Urinary bladder (tissue), 4 donors: Measurements from ENCODE around the gene UBE2J2. TPM values are rescaled to one million over a fixed set of nuclear protein-coding genes. Genes with fewer than 3 reads are reported as not detected.
A peak's percentile ranks its signal among the peaks of the same experiment; 100 is the strongest.
"Not testable (repeated sequence)": the region's sequence is repeated elsewhere in the genome, so short reads cannot be mapped to it uniquely, and the experiment has no call there.

Experiments used
- DNase-seq: peaks from one replicate; pipeline ENCODE4 v3.0.0-alpha.2; 2015; ENCODE audit errors: extremely low spot score
- H3K27ac ChIP-seq: one replicate; pipeline ENCODE4 v1.5.1; 2013; ENCODE audit warnings: low read depth, mild to moderate bottlenecking, moderate library complexity
- H3K36me3 ChIP-seq: one replicate; pipeline ENCODE4 v1.6.1; 2013; ENCODE audit warnings: mild to moderate bottlenecking, moderate library complexity; ENCODE audit not compliant: insufficient read depth
- H3K4me1 ChIP-seq: one replicate; pipeline ENCODE4 v1.6.1; 2013; ENCODE audit warnings: mild to moderate bottlenecking, moderate library complexity; ENCODE audit not compliant: insufficient read depth
- H3K4me3 ChIP-seq: one replicate; pipeline ENCODE4 v1.5.1; 2013; ENCODE audit warnings: low read depth, low read length
- WGBS: extraction: QIAGEN DNeasy Blood & Tissue Kit; methylation state at CpG from one replicate; pipeline ENCODE4 v1.1.7; 2013; 5-methylcytosine and 5-hydroxymethylcytosine counted together
- polyA plus RNA-seq: library from polyadenylated mRNA; stranded (reverse); fragments of 200-250 nt; gene quantifications from one replicate; pipeline ENCODE4 v1.2.3, GENCODE V29; 2013
- total RNA-seq: library from RNA; depleted of rRNA; stranded (reverse); fragments of >200 nt; gene quantifications from one replicate; pipeline ENCODE4 v1.2.3, GENCODE V29; 2014
- donor health status: healthy with polysubstance abuse.
- donor health status: healthy.

The UBE2J2 gene
- total RNA-seq (36.3 TPM), polyA plus RNA-seq (47.0 TPM)

DNA sequence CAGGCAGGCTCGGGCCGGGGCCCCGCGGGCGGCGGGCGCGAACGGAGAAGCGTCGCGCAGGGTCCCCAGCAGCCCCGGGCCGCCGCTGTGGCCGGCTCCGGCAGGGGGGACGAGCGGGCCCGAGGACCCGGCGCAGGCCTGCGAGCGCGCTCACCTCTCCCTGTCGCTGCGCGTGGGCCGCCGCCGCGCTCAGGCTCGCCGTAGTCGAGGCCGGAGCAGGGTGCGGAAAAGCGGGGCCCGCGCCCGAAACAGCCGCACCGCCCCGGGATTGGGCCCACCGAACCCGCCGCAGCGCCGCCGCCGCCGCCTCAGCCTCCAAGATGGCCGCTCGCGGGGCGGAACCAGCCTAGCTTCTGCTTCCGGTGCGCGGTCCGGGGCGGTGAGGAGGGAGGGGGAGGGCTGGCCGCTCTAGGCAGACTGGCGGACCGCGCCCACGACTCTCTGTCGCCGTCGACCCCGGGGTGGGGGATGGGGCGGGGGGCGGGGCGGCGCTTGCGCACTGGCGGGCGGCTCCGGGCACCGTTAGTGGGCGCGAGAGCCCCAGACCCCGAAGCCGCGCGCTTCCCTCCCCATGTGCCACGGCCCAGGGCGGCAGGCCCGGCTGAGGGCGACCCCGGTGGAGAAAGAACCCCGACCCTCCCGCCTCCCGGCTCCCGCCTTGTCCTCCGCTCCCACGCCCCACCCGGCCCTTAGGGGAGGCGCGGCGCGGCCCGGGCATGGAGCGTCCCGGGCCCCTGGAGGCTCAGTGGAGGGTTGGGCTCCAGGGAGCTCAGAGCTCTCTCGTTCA, at the start of gene UBE2J2:
UBE2J2 (minus strand) TSS at position 343 of the 787 bp plus-strand sequence. CDS start 5,862 bp downstream, outside the sequence.
- under 1% methylated on average over 105 of the region's 105 CpGs for WGBS
- no peaks in the 10 kb centered on the region for H3K36me3 ChIP-seq
- H3K27ac ChIP-seq, result peak within 1 kb of the TSS; percentile 57
- peak within 1 kb of the TSS; percentile 99 for H3K4me3 ChIP-seq
- H3K4me1 ChIP-seq, result peaks cover 4% of the 10 kb centered on the region
- DNase-seq, result peak; percentile 67

DNA sequence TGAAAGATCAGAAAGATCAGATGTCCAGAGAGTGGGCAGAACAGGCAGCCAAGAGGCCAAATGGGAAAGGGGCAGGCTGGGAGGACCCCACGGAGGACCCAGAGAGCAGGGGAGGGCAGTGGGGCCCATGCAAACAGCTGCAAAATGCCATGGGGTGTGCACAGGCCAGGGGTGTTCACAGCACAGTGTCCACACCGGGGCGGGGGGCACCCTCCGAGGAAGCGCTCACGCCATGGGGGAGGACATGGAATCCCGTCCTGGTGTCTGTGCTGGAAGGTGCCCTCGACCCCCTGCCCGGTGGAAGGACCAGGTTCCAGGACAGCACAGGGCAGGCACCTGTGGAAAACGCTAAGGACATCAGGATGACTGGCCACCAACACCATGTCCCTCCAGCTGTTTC, 49.3 kb upstream of the UBE2J2 start:
- no peak overlapping the region for H3K4me3 ChIP-seq
- 87% methylated on average over 10 of the region's 10 CpGs for WGBS
- DNase-seq, result no peak

DNA sequence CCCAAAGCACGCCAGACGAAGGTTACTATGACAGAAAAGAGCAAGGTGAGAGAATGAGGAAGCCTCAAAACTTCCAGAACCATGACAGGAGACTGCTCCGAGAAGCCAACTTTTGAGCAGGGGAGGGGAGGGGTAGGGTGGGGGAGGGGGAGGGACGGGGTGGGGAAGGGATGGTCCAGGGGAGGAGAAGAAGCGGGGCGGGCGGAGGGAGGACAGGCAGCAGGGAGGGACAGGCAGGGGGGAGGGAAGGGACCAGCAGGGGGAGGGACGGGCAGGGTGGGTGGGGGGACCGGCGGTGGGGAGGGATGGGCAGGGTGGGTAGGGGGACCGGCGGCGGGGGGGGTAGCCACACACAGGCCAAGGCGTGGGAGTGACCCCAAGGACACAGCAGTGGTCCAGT, 48.8 kb upstream of the UBE2J2 start:
- no peak for DNase-seq
- Histone ChIP-seq H3K27ac (no peak overlapping the region), H3K4me3 (no peak overlapping the region), H3K36me3 (no peaks in the 10 kb centered on the region), H3K4me1 (peaks cover 2% of the 10 kb centered on the region)
- WGBS, result 82% methylated on average over 14 of the region's 14 CpGs

More for the DNA sequence above, 49.3 kb upstream of the UBE2J2 start:
- Histone ChIP-seq H3K4me1 (peaks cover 2% of the 10 kb centered on the region), H3K36me3 (peaks cover 2% of the 10 kb centered on the region), H3K27ac (no peak overlapping the region)

DNA sequence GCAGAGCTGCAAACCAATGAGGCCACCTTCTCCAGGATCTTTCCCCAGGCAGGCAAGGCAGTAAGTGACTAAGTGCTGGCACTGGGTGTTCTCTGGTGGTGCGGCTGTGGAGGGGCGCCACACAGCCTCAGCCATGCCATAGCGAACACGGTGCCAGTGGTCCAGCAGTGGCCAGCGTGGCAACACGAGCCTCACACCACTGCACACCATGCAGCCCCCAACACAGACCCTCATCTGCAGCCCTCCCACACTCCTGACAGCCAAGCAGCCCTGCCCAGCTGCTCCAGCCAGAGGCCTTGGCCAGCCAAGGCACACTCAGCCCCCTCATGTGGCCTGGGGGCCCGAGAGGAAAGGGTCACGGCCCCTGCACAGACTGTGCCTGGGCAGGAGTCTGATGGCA, 47.8 kb upstream of the UBE2J2 start:
- Histone ChIP-seq H3K4me1 (peaks cover 2% of the 10 kb centered on the region), H3K27ac (no peak overlapping the region), H3K4me3 (no peak overlapping the region), H3K36me3 (no peaks in the 10 kb centered on the region)
- WGBS, result 89% methylated on average over 8 of the region's 8 CpGs
- no peak for DNase-seq

DNA sequence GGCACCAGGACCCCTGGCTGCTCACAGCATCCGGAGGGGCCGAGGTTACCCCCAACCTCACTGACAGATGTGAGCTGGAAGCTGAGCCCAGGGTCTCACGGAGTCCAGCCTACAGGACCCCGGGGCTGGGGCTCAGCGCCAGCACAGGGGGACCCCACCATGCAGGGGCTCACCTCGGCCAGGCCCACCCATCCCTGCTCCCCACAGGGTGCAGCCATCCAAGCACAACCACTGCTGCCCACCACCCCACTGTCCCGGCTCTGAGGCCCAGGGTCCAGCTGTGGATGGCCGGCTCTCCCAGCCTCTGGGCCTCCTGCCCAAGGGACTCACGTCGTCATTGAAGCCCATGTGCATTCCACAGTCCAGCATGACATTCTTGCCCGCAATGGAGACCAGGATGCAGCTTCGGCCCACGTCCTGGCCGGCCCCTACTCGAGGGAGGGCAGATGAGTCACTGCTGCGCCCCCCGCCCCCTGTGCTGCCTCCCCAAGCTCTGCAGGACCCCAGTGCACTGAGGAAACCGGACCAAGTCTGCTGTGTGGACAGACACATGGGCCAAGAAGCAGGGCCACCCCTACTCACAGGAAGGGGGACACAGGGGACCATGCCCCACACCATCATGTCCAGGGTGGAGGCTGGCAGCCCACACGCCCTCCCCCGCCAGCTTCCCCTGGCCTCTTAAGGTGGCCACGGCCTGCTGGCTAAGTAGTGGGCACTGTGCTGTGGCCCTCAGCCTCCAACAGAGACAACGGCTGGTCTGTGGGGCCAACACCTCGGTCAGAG, 47.2 kb upstream of the UBE2J2 start:
- no peak overlapping the region for H3K4me3 ChIP-seq
- peaks cover 2% of the 10 kb centered on the region for H3K4me1 ChIP-seq
- H3K36me3 ChIP-seq, result no peaks in the 10 kb centered on the region
- no peak for DNase-seq
- H3K27ac ChIP-seq, result no peak overlapping the region
- 72% methylated on average over 23 of the region's 23 CpGs for WGBS

DNA sequence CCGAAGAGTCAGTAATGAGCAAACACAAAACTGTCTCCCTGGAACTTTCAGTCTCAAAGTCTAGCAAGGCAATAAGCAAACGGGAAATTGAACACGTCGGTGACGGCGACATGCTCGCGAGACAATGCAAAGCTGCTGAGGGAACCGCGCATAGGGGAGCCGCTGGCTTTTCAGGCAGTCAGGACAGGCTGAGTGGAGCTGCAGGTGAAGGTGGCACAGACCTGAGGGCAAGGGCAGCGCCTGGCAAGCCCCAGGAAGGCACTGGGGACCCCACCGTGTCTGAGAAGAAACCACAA, 45.9 kb upstream of the UBE2J2 start:
- no peak for DNase-seq
- H3K4me1 ChIP-seq, result peaks cover 2% of the 10 kb centered on the region
- no peaks in the 10 kb centered on the region for H3K36me3 ChIP-seq
- 87% methylated on average over 13 of the region's 13 CpGs for WGBS
- no peak overlapping the region for H3K4me3 ChIP-seq
- no peak overlapping the region for H3K27ac ChIP-seq

DNA sequence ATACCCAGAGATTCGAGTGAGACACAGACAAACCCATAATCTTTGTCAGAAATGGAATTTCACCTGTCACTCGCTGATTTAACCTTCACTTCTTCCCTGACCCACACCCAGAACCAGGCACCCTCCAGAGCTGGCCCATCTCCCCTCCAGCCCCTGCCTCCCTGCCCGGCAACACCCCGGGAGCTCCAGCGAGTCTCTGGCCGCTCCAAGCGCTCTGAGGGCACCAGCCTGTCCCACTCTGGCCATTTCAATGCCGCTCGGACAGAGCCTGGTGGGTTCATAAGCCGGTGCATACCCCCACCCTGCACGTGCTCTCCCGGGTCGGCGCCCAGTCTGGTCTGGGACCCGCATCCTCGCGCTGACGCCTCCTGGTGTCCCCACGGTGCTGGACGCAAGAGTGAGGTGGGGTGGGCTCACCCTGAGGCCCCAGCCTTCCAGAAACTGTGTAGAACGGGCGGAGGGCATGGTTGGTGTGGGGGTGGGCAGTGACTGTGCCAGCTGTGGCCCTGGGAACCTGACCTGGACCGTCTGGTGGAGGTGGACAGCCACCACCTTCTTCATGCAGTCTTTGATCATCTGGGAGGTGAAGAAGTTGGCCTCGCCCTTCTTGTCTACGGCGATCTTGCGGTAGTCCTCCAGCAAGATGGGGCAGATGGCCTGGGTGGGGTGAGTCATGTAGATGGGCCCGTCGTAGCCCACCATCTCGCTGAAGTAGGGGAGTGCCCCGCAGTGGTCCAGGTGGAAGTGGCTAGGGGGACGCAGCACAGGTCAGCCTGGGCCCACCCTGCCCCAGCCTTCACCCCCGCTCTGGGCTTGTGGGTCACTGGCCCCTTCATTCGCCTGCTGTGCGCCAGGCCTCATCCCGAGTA, 45.4 kb upstream of the UBE2J2 start:
- WGBS, result 91% methylated on average over 36 of the region's 36 CpGs
- no peak for DNase-seq
- Histone ChIP-seq H3K36me3 (peaks cover 2% of the 10 kb centered on the region), H3K27ac (peak overlapping the region; percentile 67), H3K4me1 (peaks cover 2% of the 10 kb centered on the region), H3K4me3 (no peak overlapping the region)

DNA sequence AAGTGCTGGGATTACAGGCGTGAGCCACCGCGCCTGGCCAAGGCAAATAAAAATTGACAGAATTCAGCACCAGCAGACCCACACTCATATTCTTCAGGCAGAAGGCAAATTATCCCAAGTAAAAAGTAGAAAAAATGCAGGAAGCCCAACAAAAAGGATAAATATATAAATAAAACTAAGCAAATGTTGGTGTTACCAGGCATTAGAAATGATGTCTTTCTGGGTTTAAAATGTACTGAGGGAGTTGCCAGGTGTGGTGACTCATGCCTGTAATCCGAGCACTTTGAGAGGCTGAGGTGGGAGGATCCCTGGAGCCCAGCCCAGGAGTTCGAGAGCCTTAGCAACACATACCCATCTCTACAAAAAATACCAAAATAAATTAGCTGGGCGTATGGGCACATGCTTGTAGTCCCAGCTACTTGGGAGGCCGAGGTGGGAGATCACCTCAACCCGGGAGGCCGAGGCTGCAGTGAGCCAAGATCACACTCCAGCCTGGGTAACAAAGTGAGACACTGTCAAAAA, 44.5 kb upstream of the UBE2J2 start:
- H3K4me1 ChIP-seq, result peaks cover 2% of the 10 kb centered on the region
- WGBS, result 40% methylated on average over 9 of the region's 9 CpGs

DNA sequence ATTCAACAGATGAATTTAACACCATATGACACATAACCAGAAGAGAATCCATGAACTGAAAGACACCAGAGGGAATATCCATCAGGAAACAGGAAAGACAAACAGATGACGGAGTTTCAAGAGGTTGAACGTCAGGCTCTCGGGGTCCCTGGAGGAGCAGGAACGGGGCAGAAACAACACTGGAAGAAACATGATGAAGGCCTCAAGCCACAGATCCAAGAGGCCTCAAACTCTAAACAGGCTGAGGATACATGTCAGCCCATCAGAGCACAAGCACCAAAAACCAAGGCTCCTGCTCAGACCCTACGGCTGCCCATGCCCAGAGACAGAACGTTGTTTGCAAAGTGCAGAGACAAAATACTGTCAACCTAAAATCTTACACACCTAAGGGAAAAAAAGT, 43.8 kb upstream of the UBE2J2 start:
- 87% methylated on average over 6 of the region's 6 CpGs for WGBS
- H3K27ac ChIP-seq, result no peak overlapping the region
- H3K4me1 ChIP-seq, result peaks cover 2% of the 10 kb centered on the region
- DNase-seq, result no peak
- H3K4me3 ChIP-seq, result no peak overlapping the region
- H3K36me3 ChIP-seq, result peaks cover 5% of the 10 kb centered on the region

More for the DNA sequence above, 44.5 kb upstream of the UBE2J2 start:
- peaks cover 2% of the 10 kb centered on the region for H3K36me3 ChIP-seq
- DNase-seq, result peak; percentile 61
- H3K4me3 ChIP-seq, result no peak overlapping the region
- no peak overlapping the region for H3K27ac ChIP-seq

DNA sequence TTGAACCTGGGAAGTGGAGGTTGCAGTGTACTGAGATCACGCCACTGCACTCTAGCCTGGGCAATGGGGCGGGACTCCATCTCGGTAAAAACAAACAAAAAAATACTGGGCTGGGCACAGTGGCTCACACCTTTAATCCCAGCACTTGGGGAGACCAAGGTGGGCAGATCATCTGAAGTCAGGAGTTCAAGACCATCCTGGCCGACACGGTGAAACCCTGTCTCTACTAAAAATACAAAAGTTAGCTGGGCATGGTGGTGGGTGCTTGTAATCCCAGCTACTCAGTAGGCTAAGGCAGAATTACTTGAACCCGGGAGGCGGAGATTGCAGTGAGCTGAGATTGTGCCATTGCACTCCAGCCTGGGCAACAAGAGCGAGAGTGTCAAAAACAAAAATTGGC, 42.5 kb upstream of the UBE2J2 start:
- H3K4me1 ChIP-seq, H3K36me3 ChIP-seq: not testable (repeated sequence)

DNA sequence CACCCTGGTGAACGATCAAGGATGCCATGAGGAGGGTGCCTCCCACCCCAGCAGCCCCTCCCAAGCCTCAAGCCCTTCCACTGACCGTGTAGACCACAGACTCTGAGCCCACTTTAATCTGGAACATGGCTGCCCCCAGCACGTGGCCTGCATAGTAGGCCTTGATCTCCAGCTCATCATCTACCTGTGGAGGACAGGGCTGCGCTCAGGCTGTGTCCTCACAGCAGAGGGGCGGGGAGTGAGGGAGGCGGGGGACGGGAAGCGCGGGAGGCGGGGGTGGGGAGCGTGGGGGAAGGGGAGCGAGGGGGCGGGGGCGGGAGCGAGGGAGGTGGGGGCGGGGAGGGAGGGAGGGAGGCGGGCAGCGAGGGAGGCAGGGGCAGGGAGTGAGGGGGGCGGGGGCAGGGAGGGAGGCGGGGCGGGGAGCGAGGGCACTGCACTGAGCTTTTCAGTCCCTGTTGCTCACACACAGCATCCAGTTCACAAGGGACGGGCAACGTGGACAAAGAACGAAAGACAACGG, 41.8 kb upstream of the UBE2J2 start:
- Histone ChIP-seq H3K36me3 (peaks cover 7% of the 10 kb centered on the region), H3K4me3 (no peak overlapping the region), H3K4me1 (peaks cover 2% of the 10 kb centered on the region), H3K27ac (no peak overlapping the region)
- DNase-seq, result no peak
- WGBS, result 50% methylated on average over 25 of the region's 26 CpGs

More for the DNA sequence above, 42.5 kb upstream of the UBE2J2 start:
- not testable (repeated sequence) for H3K27ac ChIP-seq, H3K4me3 ChIP-seq, DNase-seq
- WGBS, result 91% methylated on average over 8 of the region's 8 CpGs

DNA sequence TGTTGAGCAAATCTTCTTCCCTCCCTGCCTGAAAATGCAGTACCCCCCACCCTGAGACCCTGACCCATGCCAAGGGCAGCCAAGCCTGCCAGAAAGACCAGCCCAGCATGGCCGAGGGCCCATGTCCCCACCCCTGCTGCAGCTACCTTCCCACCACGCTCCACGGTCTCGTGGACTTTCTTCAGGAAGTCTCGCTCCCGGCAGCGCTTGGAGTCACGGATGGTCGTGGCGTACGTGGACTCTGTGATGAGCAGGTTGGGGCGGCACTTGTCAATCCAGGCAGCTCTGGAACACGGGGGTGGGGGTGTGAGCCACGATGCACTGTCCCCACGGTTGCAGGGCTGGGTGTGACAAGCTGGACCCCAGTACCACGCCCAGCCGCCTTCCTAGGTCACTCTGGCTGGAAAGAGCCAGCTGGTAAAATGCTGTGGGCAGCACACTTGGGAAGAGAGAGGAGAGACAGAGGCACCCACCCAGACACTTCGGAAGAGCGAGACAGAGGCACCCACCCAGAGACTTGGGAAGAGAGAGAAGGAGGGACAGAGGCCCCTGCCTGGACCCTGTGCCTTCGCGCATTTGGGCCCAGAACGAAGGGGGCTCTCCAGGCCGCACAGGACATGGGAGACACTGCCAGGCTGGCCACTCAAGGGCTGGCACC, 41.2 kb upstream of the UBE2J2 start:
- H3K4me1 ChIP-seq, result peaks cover 2% of the 10 kb centered on the region
- 88% methylated on average over 23 of the region's 23 CpGs for WGBS
- H3K4me3 ChIP-seq, result no peak overlapping the region
- H3K27ac ChIP-seq, result no peak overlapping the region
- peaks cover 7% of the 10 kb centered on the region for H3K36me3 ChIP-seq
- DNase-seq, result no peak

DNA sequence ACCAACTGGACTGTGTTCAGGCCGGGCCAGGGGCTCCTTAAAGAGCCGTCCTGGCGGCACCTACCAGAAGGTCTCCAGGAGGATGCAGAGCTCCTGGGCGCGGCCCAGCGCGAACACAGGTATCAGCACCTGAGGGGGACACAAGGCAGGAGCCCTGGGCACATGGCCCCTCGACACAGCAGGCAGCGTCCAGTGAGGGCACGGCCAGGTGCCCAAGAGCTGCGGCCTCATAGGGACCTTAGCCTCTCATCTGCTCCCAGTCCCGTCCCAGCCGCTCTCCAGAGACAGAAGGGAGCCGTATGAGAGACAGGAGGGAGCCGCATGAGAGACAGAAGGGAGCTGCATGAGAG, 40.6 kb upstream of the UBE2J2 start:
- peaks cover 7% of the 10 kb centered on the region for H3K36me3 ChIP-seq
- H3K4me1 ChIP-seq, result peaks cover 2% of the 10 kb centered on the region
- 92% methylated on average over 15 of the region's 15 CpGs for WGBS
- H3K4me3 ChIP-seq, result no peak overlapping the region
- no peak overlapping the region for H3K27ac ChIP-seq
- no peak for DNase-seq
